NB4 (cell line): Measurements from ENCODE around the gene ATP5PD.

Experiments used
- POLR2A ChIP-seq: IDR thresholded peaks from 2 replicates; pipeline ENCODE4 v1.6.1; 2011; ENCODE audit warnings: mild to moderate bottlenecking; ENCODE audit not compliant: insufficient read length; ENCODE audit errors: extremely low read depth
- TF ChIP-seq, protein P1 (sequence below): IDR thresholded peaks from one replicate; pipeline ENCODE4 v1.5.1; 2012; ENCODE audit warnings: low read depth, low read length

DNA sequence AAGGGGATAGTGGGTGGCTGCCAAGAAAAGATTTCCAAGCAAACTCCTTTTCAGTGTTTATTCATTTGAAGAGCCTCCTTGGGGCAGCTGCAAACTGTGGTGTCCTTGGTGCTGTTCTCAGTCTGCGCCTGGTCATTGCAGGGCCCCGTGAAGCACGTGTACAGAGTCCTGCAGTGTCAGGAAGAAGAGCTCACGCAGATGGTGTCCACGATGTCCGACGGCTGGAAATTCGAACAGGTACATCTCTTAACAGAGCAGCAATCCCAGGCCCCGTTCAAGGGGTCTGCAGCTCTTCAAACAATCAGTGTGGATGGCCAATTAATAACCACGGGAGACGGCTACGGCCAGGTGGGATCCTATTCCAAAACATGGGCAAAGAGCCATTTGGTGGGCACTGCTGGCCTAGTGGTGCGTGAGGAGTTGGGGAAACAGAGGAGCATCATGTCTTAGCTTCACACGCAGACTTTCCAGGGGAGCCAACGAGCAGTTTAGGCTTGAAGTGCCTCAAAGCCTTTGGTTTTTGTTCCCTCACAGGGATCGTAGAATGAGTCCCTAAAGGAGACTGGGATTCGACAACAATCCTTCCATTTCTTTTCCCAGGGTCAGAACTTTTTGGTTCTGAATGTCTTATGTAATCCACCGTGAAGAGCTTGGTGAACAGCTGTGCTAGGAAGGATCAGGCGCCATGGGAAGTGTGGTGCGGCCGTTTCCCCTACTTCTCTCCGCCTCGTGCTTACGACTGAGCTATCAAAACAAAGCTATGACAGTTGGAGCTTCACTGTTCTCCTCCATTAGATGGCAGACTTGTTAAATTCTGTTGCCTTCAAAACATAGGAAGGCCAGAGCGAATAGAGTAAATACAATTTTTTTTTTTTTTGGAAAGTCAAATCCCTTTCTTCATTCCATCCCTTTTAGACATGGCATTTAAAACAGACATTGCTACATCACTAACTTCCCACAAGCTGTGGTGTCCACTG is 12.9 kb upstream of the ATP5PD start:
- TF ChIP-seq, protein P1, sequence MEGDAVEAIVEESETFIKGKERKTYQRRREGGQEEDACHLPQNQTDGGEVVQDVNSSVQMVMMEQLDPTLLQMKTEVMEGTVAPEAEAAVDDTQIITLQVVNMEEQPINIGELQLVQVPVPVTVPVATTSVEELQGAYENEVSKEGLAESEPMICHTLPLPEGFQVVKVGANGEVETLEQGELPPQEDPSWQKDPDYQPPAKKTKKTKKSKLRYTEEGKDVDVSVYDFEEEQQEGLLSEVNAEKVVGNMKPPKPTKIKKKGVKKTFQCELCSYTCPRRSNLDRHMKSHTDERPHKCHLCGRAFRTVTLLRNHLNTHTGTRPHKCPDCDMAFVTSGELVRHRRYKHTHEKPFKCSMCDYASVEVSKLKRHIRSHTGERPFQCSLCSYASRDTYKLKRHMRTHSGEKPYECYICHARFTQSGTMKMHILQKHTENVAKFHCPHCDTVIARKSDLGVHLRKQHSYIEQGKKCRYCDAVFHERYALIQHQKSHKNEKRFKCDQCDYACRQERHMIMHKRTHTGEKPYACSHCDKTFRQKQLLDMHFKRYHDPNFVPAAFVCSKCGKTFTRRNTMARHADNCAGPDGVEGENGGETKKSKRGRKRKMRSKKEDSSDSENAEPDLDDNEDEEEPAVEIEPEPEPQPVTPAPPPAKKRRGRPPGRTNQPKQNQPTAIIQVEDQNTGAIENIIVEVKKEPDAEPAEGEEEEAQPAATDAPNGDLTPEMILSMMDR: no peak
- TF ChIP-seq POLR2A: no peak
